ENCODE results near the gene MAP4. TPM values are rescaled to one million over a fixed set of nuclear protein-coding genes. Genes with fewer than 3 reads are reported as not detected.

Gene MAP4
- total RNA-seq, 2 donors from 2014 or later = 80.6 to 89.7 TPM

GRCh38 chr3:47802734-47803479 is 213.3 kb downstream of the MAP4 start, which contains the start of gene DHX30:
Gene DHX30, plus strand, starts transcription at chr3:47803138. Its CDS starts 7,546 bp downstream, at chr3:47810684.
- H3K36me3 Mint-ChIP-seq (ENCODE audit: low read depth) = no peaks in the 10 kb centered on the region
- ATAC-seq (peak; percentile 93), DNase-seq (peak; percentile 83 to 86 (median 84))
- H3K4me1 Mint-ChIP-seq = peaks cover 14% of the 10 kb centered on the region
- H3K9me3 ChIP-seq (ENCODE audit: control insufficient read depth, low read length, poor library complexity, severe bottlenecking) = no peaks in the 10 kb centered on the region
- peak within 1 kb of the TSS; percentile 92 for H3K27ac Mint-ChIP-seq
- no peaks in the 10 kb centered on the region for H3K27me3 Mint-ChIP-seq
- peak within 1 kb of the TSS; percentile 96 for H3K4me3 Mint-ChIP-seq

Other genes with a start within 250 kb of the MAP4 start
- gene SMARCC1, start 234.5 kb downstream of the MAP4 start, total RNA-seq = 100 to 1,000 TPM in 1 of 2 donors, 10 to 100 TPM in 1; 82.2 to 104 TPM
- 10 to 100 TPM; 66.8 to 74.2 TPM for gene DHX30, start 213.3 kb downstream of the MAP4 start, total RNA-seq
- under 1 TPM; 0.22 to 0.44 TPM for gene CDC25A, start 172.0 kb upstream of the MAP4 start, total RNA-seq
- gene CAMP, start 207.1 kb upstream of the MAP4 start, total RNA-seq = not detected
- gene ZNF589, start 224.7 kb upstream of the MAP4 start, total RNA-seq = 10 to 100 TPM; 31.0 to 35.4 TPM